HG02588 (cell line): ENCODE data around the gene PPIL6.
"Not testable (repeated sequence)": the region's sequence is repeated elsewhere in the genome, so short reads cannot be mapped to it uniquely, and the experiment has no call there.

ENCODE experiments used
- ATAC-seq: cut with Tn5 transposase; IDR thresholded peaks from one replicate; pipeline ENCODE4 v1.9.1; 2021; ENCODE audit warnings: mild to moderate bottlenecking, moderate library complexity; ENCODE audit not compliant: unreplicated experiment

Gene PPIL6

GRCh38 chr6:109369728-109370127, 70.7 kb downstream of the PPIL6 start:
- no peak for ATAC-seq

- ATAC-seq = not testable (repeated sequence)
Observed at GRCh38 chr6:109364382-109365078, 75.9 kb downstream of the PPIL6 start.

GRCh38 chr6:109363753-109364152, 76.7 kb downstream of the PPIL6 start:
- no peak for ATAC-seq

GRCh38 chr6:109362102-109362884, 78.1 kb downstream of the PPIL6 start:
- no peak for ATAC-seq

- ATAC-seq = no peak
Observed at GRCh38 chr6:109360791-109361190, 79.6 kb downstream of the PPIL6 start.

- ATAC-seq = no peak
Observed at GRCh38 chr6:109360281-109360680, 80.1 kb downstream of the PPIL6 start.

DNA sequence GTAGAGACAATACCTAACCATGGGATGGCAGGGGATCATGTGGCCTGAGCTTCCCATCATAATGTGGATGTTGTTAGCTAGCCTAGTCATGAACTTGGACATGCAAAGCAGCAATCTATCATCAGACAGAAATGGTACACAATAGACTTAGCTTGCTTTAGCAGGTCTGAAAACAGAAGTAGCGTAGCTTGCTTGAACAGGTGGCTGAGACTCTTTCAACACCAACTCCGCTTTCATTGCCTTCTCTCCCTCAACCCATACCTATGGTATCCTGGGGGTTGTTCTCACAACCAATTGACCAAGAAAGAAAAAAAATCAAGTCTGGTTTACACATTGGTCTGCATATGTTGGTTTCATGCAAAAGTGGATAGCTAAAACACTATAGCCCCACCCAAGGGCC, 81.2 kb downstream of the PPIL6 start:
- no peak for ATAC-seq

GRCh38 chr6:109358204-109358603, 82.2 kb downstream of the PPIL6 start:
- no peak for ATAC-seq

- ATAC-seq = no peak
Observed at GRCh38 chr6:109356237-109356636, 84.2 kb downstream of the PPIL6 start.

GRCh38 chr6:109351231-109352130, 88.9 kb downstream of the PPIL6 start:
- ATAC-seq = no peak

GRCh38 chr6:109349419-109349987, 90.9 kb downstream of the PPIL6 start:
- no peak for ATAC-seq

- no peak for ATAC-seq
Observed at GRCh38 chr6:109348226-109348625, 92.2 kb downstream of the PPIL6 start.

- ATAC-seq = no peak
Observed at GRCh38 chr6:109347779-109348178, 92.6 kb downstream of the PPIL6 start.

- no peak for ATAC-seq
Observed at GRCh38 chr6:109345986-109346385, 94.4 kb downstream of the PPIL6 start.

DNA sequence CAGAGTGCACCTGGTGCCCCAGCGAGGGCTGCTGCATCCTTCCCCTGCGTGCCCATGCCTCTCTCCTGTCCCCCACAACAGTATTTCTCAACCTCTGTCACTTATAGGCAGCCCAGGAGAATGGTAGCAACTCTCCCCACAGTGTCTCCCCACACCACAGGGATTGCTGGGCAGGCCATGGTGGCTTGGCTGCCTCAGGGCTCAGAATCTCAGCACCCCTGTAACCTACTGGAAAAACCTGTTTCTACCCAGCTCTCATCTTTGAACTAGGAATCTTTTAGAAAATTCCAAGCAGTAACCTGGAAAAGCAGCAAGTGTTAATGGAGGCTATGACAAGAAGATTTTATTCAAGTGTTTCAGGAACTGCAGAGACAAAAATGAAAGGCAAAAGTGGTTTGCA, 96.2 kb downstream of the PPIL6 start:
- ATAC-seq = no peak

DNA sequence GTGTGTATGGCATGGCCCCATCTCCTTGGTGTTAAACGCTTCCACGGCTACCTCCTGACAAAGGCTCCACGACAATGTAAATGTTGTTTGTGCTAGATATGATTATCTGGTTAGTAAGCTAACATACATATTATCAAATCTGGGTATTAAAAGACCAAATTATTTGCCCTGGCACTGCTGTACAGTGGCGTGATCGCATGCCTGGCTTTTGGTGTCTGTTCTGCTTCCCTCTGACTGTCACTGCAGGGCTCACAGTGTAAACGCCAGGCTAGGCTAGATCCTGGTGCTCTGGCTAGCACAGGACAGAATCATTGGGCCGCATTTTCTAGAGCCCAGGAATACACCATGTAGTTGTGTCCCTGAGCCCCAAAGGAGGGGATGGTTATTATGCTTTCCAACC, 96.9 kb downstream of the PPIL6 start:
- no peak for ATAC-seq

DNA sequence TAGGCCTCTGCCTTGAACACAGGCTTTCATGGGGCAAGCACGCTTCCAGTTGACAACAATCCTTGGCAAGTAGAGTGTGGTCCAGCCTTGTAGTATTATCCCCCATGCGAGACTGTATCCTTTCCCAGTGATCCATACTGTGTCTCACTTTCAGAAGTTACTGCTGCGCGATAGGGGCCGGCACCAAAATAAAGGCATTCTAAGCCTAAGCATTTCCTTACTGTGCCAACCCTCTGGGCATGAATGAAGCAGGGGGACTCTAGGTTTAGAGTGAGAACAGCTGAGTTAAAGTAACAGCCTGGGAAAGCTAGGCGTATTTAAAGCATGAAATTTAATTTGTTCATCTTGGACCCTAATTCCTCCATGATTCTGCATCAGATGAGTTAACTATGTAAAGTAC, 97.5 kb downstream of the PPIL6 start:
- ATAC-seq = no peak

GRCh38 chr6:109342506-109342905, 97.9 kb downstream of the PPIL6 start:
- no peak for ATAC-seq

GRCh38 chr6:109340811-109341210, 99.6 kb downstream of the PPIL6 start:
- no peak for ATAC-seq
